ENCODE measurements around the gene IMP4.

GRCh38 chr2:130302164-130302886, 40.4 kb upstream of the IMP4 start:
- no peak for TF ChIP-seq POLR2A (IDR thresholded peaks at IDR 0.05)
- TF ChIP-seq CTCF (IDR thresholded peaks at IDR 0.05), result no peak
- TF ChIP-seq POLR2AphosphoS5 (IDR thresholded peaks at IDR 0.05), result no peak
